IMR-90 (cell line): ENCODE results near the gene ZNF772. TPM values are rescaled to one million over a fixed set of nuclear protein-coding genes. Genes with fewer than 3 reads are reported as not detected.

Source experiments
- ATAC-seq: fragments of 200-7000 bp; cut with Tn5 transposase; 2 replicates; pipeline ENCODE4 v1.9.1; 2020; ENCODE audit warnings: low read depth, mild to moderate bottlenecking, moderate library complexity
- BruUV-seq: library from RNA; stranded (reverse); fragments of 400-500 nt; replicated peaks from 2 replicates; lab custom pipeline; 2021; lab: Mats Ljungman, UMichigan
- CTCF ChIA-PET: fragments of 300-600 bp; formaldehyde crosslinking; extraction: SDS; loops from one replicate; lab custom pipeline; 2021; ENCODE audit warnings: antibody characterized with exemption; lab: Yijun Ruan, JAX
- POLR2A ChIA-PET: fragments of 300-600 bp; sonication (Branson Sonifier 250); formaldehyde crosslinking; loops from one replicate; lab custom pipeline; 2022; ENCODE audit warnings: antibody characterized with exemption; ENCODE audit not compliant: unreplicated experiment; lab: Charles Lee
- DNase-seq: peaks from one replicate; pipeline ENCODE4 v3.0.0; 2013
- H2AFZ ChIP-seq: replicated peaks from 2 replicates; pipeline ENCODE3; 2013; ENCODE audit warnings: low read length, mild to moderate bottlenecking; ENCODE audit not compliant: poor library complexity
- H2AK5ac ChIP-seq: 2 replicates; pipeline ENCODE4 v1.6.1; 2013; ENCODE audit warnings: low read depth, low read length, inconsistent platforms
- H2AK9ac ChIP-seq: replicated peaks from 2 replicates; pipeline ENCODE3; 2013; ENCODE audit warnings: mild to moderate bottlenecking, low read depth, low read length, moderate library complexity; ENCODE audit not compliant: poor library complexity
- H2BK120ac ChIP-seq: 2 replicates; pipeline ENCODE4 v1.6.1; 2013; ENCODE audit warnings: low read depth, low read length, inconsistent platforms
- H2BK15ac ChIP-seq: 3 replicates; pipeline ENCODE4 v1.6.1; 2013; ENCODE audit warnings: low read depth, low read length, inconsistent platforms
- H2BK20ac ChIP-seq: 2 replicates; pipeline ENCODE4 v1.6.1; 2013; ENCODE audit warnings: low read depth, mild to moderate bottlenecking, inconsistent platforms, low read length, moderate library complexity
- H2BK5ac ChIP-seq: 2 replicates; pipeline ENCODE4 v1.6.1; 2013; ENCODE audit warnings: mild to moderate bottlenecking, low read depth, low read length, inconsistent platforms; ENCODE audit not compliant: poor library complexity, severe bottlenecking
- H3K14ac ChIP-seq: replicated peaks from 2 replicates; pipeline ENCODE4 v1.6.1; 2013; ENCODE audit warnings: low read depth, low read length, inconsistent platforms
- H3K18ac ChIP-seq: 2 replicates; pipeline ENCODE4 v1.6.1; 2013; ENCODE audit warnings: low read depth, low read length, control low read depth
- H3K23ac ChIP-seq: 2 replicates; pipeline ENCODE4 v1.6.1; 2013; ENCODE audit warnings: low read depth, low read length, inconsistent platforms
- H3K27ac ChIP-seq: 2 replicates; pipeline ENCODE4 v1.5.1; 2013; ENCODE audit warnings: mild to moderate bottlenecking, control low read depth, low read length; ENCODE audit not compliant: insufficient read depth
- H3K27me3 ChIP-seq: 2 replicates; pipeline ENCODE4 v1.6.1; 2013; ENCODE audit warnings: low read length; ENCODE audit not compliant: control insufficient read depth, insufficient read depth
- H3K36me3 ChIP-seq: 2 replicates; pipeline ENCODE4 v1.6.1; 2013; ENCODE audit warnings: low read length, mixed read lengths; ENCODE audit not compliant: control insufficient read depth, insufficient read depth
- H3K4ac ChIP-seq: 2 replicates; pipeline ENCODE4 v1.6.1; 2013; ENCODE audit warnings: low read depth, low read length, inconsistent platforms
- H3K4me1 ChIP-seq: 2 replicates; pipeline ENCODE4 v1.6.1; 2013; ENCODE audit warnings: low read length, mixed read lengths; ENCODE audit not compliant: control insufficient read depth, insufficient read depth
- H3K4me2 ChIP-seq: 2 replicates; pipeline ENCODE4 v1.6.1; 2013; ENCODE audit warnings: low read depth, mild to moderate bottlenecking, control low read depth, low read length, moderate library complexity
- H3K4me3 ChIP-seq: 2 replicates; pipeline ENCODE4 v1.5.1; 2013; ENCODE audit warnings: low read depth, mild to moderate bottlenecking, control low read depth, low read length, moderate library complexity; ENCODE audit not compliant: insufficient read depth
- H3K56ac ChIP-seq: 2 replicates; pipeline ENCODE4 v1.6.1; 2013; ENCODE audit warnings: low read length, inconsistent platforms; ENCODE audit not compliant: insufficient read depth; ENCODE audit errors: extremely low read depth
- H3K79me1 ChIP-seq, 2 experiments: 2 replicates each; pipeline ENCODE4 v1.6.1; 2013; ENCODE audit warnings: low read length in 2 of 2, inconsistent platforms in 1 of 2, low read depth in 1 of 2
- H3K9ac ChIP-seq: 2 replicates; pipeline ENCODE4 v1.6.1; 2013; ENCODE audit warnings: low read depth, low read length, control low read depth
- H3K9me1 ChIP-seq: 2 replicates; pipeline ENCODE4 v1.6.1; 2013; ENCODE audit warnings: low read length, inconsistent platforms; ENCODE audit not compliant: insufficient read depth
- H3K9me3 ChIP-seq: 2 replicates; pipeline ENCODE4 v1.6.1; 2013; ENCODE audit warnings: low read length; ENCODE audit not compliant: control insufficient read depth, insufficient read depth
- H4K20me1 ChIP-seq: 2 replicates; pipeline ENCODE4 v1.6.1; 2013; ENCODE audit warnings: low read length, inconsistent platforms; ENCODE audit not compliant: insufficient read depth
- H4K5ac ChIP-seq: 2 replicates; pipeline ENCODE4 v1.6.1; 2013; ENCODE audit warnings: mild to moderate bottlenecking, low read depth, low read length, control low read depth
- H4K8ac ChIP-seq, 2 experiments: 2 replicates each; pipeline ENCODE4 v1.6.1; 2013; ENCODE audit warnings: low read depth in 2 of 2, low read length in 2 of 2, control low read depth in 1 of 2, inconsistent platforms in 1 of 2
- H4K91ac ChIP-seq: 2 replicates; pipeline ENCODE4 v1.6.1; 2013; ENCODE audit warnings: low read depth, low read length, inconsistent platforms; ENCODE audit not compliant: insufficient read depth
- BHLHE40 ChIP-seq: fragments of 150-350 bp; IDR thresholded peaks from 2 replicates; pipeline ENCODE4 v1.6.1; 2016; ENCODE audit warnings: mild to moderate bottlenecking, low read depth, low read length
- CEBPB ChIP-seq: IDR thresholded peaks from 2 replicates; pipeline ENCODE4 v1.6.1; 2012; ENCODE audit warnings: low read depth, low read length, improper control_type of control experiment
- CHD1 ChIP-seq: IDR thresholded peaks from 2 replicates; pipeline ENCODE4 v1.6.1; 2012; ENCODE audit warnings: low read depth, low read length, improper control_type of control experiment
- MAZ ChIP-seq: IDR thresholded peaks from 2 replicates; pipeline ENCODE4 v1.6.1; 2012; ENCODE audit warnings: low read depth, mild to moderate bottlenecking, low read length, improper control_type of control experiment, moderate library complexity, borderline replicate concordance
- NFE2L2 ChIP-seq: fragments of 150-350 bp; IDR thresholded peaks from 2 replicates; pipeline ENCODE4 v1.6.1; 2016; ENCODE audit warnings: low read depth, mild to moderate bottlenecking, low read length
- POLR2A ChIP-seq: IDR thresholded peaks from 2 replicates; pipeline ENCODE4 v1.6.1; 2012; ENCODE audit warnings: mild to moderate bottlenecking, low read depth, low read length
- RCOR1 ChIP-seq: IDR thresholded peaks from 2 replicates; pipeline ENCODE4 v1.6.1; 2012; ENCODE audit warnings: mild to moderate bottlenecking, low read length, improper control_type of control experiment; ENCODE audit not compliant: insufficient replicate concordance
- RFX5 ChIP-seq: IDR thresholded peaks from 2 replicates; pipeline ENCODE4 v1.8.0; 2012; ENCODE audit warnings: low read depth, mild to moderate bottlenecking, low read length, moderate library complexity
- SMC3 ChIP-seq: fragments of 150-350 bp; IDR thresholded peaks from 2 replicates; pipeline ENCODE4 v1.6.1; 2016; ENCODE audit warnings: low read depth, mild to moderate bottlenecking, antibody characterized with exemption, low read length, moderate library complexity
- WGBS, 2 experiments: methylation state at CpG; one replicate each; pipeline versions ENCODE4 v1.1.5 to v1.1.7; 2013; ENCODE audit warnings: missing lambda C conversion rate in 2 of 2; ENCODE audit not compliant: insufficient read length in 1 of 2; ENCODE audit errors: extremely low coverage in 2 of 2; 5-methylcytosine and 5-hydroxymethylcytosine counted together
- dilution Hi-C: fragments of 300-500 bp; cut with HindIII; formaldehyde crosslinking; loops from one replicate; pipeline ENCODE4 v1.14.3; 2018; ENCODE audit warnings: low sequenced_read_pairs; ENCODE audit not compliant: unreplicated experiment
- in situ Hi-C: fragments of 300-500 bp; cut with MboI; formaldehyde crosslinking; loops from 3 replicates; pipeline ENCODE4 v1.14.3; 2019; ENCODE audit warnings: low sequenced_read_pairs, inconsistent platforms, mixed read lengths
- intact Hi-C: fragments of 100-400 bp; cut with micrococcal nuclease; formaldehyde crosslinking; loops from 2 replicates; pipeline ENCODE4 v1.10.0; 2022
- polyA plus RNA-seq, 3 experiments: library from polyadenylated mRNA; depleted of rRNA; stranded (reverse); fragments of >200 nt; gene quantifications; 2 replicates each; pipeline ENCODE4 v1.2.3, GENCODE V29; 2012; ENCODE audit warnings: low replicate concordance in 1 of 3
- total RNA-seq: library from RNA; depleted of rRNA; stranded (reverse); fragments of >200 nt; gene quantifications from 2 replicates; pipeline ENCODE4 v1.2.3, GENCODE V29; 2012

Gene ZNF772
- total and polyA plus RNA-seq, 2 of the 4 experiments (the other 2 are of a cell fraction) = 4.6 to 33.0 TPM

- H3K36me3 ChIP-seq = peaks cover 18% of the 10 kb centered on the region
- 92% methylated on average over 5 of the region's 9 CpGs; no CpG with 5 or more reads in 1 of the 2 experiments for WGBS, 2 experiments
These were observed 38.4 kb downstream of the ZNF772 start for GRCh38 chr19:57438925-57439324.

More at GRCh38 chr19:57438925-57439324, 38.4 kb downstream of the ZNF772 start:
- no peak overlapping the region for H3K27ac ChIP-seq
- no peak overlapping the region for H2AK5ac ChIP-seq
- BruUV-seq = no TSS peak
- ATAC-seq (no peak), DNase-seq (no peak)
- H3K23ac ChIP-seq = no peak overlapping the region
- no peak overlapping the region for H3K18ac ChIP-seq
- ChIA-PET POLR2A (no interaction called here), CTCF (no interaction called here)
- no peak overlapping the region for H3K4me3 ChIP-seq
- dilution Hi-C loops = no loop called here
- H4K20me1 ChIP-seq = no peaks in the 10 kb centered on the region; the same call in 1 of the 2 replicates
- H3K9ac ChIP-seq = no peak overlapping the region
- no peak overlapping the region for H4K91ac ChIP-seq
- H2BK15ac ChIP-seq = no peak overlapping the region
- no peak overlapping the region for H4K8ac ChIP-seq
- H2AK9ac ChIP-seq = no peak overlapping the region
- H2AFZ ChIP-seq = no peak overlapping the region
- in situ Hi-C loops = no loop called here
- 0 out of 2 replicates have a peak, but pooled peaks cover 7% of the 10 kb centered on the region for H3K9me1 ChIP-seq
- H3K4me1 ChIP-seq = peaks cover 2% of the 10 kb centered on the region; the same call in 1 of the 2 replicates
- no peak overlapping the region for H3K4ac ChIP-seq
- H3K14ac ChIP-seq = no peak overlapping the region
- H3K79me1 ChIP-seq = peaks cover 32 to 68% of the 10 kb centered on the region in 2 experiments
- TF ChIP-seq SMC3 (no peak), MAZ (no peak), RFX5 (no peak), CHD1 (no peak), POLR2A (no peak), CEBPB (no peak), BHLHE40 (no peak), NFE2L2 (no peak), RCOR1 (no peak)
- no peak overlapping the region for H2BK5ac ChIP-seq
- no peak overlapping the region for H4K5ac ChIP-seq
- no peaks in the 10 kb centered on the region for H3K27me3 ChIP-seq
- H3K56ac ChIP-seq = no peak overlapping the region
- H3K9me3 ChIP-seq = peaks cover 11% of the 10 kb centered on the region
- intact Hi-C loops = no loop called here
- H3K4me2 ChIP-seq = no peak overlapping the region
- H2BK20ac ChIP-seq = no peak overlapping the region
- H2BK120ac ChIP-seq = no peak overlapping the region
